GM12801 (cell line): ENCODE results near the gene TMEM214.

Source experiments
- CTCF ChIP-seq: IDR thresholded peaks from one replicate; pipeline ENCODE4 v1.5.1; 2011; ENCODE audit warnings: control low read depth; ENCODE audit not compliant: insufficient read length; ENCODE audit errors: extremely low read depth

TMEM214 gene

GRCh38 chr2:26993768-26994167 is 39.0 kb upstream of the TMEM214 start:
- no peak for TF ChIP-seq CTCF

- TF ChIP-seq CTCF: no peak
These were observed 37.8 kb upstream of the TMEM214 start for GRCh38 chr2:26994983-26995382.

DNA sequence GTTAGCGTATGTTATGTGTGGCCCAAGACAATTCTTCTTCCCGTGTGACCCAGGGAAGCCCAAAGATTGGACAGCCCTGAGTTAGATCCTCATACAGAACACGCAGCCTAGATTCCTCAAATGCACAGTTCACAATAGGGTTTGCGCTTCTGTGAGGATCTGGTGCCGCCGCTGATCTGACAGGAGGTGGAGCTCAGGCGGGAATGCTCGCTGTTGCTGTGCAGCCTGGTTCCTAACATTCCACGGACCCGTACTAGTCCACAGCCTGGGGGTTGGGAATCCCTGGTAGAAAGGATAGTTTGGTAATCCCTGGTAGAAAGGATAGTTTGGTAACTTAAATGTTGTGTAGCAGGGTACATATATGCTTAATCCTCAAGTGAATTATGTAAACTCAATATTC is 35.4 kb upstream of the TMEM214 start:
- TF ChIP-seq CTCF: no peak

DNA sequence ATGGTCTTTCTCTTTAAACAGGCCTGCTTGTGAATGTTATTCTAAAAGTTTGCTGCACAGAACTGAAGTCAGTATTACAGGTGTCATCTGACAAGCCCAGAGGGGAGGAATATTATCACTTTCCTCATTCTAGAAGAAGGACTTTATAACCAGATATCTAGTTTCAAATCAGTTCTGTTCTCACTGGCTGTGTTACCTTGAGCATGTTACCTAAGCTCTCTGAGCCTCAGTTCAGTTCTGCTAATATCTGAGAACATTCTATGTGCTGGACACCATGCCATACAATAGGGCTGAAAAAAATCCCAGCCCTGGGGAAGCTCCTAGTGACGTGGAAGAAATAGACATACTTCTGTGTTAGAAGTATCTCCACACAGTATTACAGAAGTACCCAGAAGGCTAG is 34.4 kb upstream of the TMEM214 start:
- no peak for TF ChIP-seq CTCF

DNA sequence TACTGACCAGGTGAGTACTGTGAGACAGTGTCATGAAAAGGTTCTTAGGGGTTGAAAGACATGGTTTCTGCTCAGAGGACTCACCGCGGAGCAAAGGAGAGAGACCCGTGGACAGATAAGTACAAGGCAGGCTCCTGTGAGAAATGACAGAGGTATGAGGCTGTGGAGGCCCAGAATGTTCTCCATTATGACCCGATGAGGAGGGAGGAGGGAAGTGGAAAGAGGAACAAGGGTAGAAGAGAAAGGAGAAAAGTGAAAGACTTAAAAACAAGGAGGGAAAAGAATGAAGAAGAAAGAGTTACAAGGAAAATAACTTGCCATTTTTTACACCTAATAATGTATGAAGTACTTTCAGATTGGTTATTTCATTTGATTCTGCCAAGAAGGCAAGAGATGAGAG is 32.5 kb upstream of the TMEM214 start:
- TF ChIP-seq CTCF: no peak

GRCh38 chr2:27000995-27001394 is 31.8 kb upstream of the TMEM214 start:
- TF ChIP-seq CTCF: no peak

- no peak for TF ChIP-seq CTCF
These were observed 30.8 kb upstream of the TMEM214 start for GRCh38 chr2:27001950-27002349.

DNA sequence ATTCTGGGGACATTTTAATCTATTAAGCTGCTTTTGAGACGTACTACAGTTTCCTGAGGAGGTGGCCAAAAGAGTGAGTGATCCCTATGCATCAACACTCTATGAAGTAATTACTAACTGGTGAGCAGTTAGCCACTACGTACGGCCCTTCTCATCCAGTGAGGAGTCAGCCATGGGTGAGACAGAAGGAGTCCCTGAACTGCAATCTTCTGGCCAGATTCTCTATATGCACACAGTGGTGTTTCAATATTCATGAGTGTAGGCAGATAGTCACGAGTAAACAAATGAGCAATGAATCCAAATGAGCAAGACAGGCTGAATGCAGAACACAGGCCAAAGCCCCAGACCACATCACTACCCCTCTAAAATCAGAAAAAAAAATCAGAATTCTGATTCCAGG is 29.8 kb upstream of the TMEM214 start:
- TF ChIP-seq CTCF: no peak
